Bronchial epithelial cell (primary cell): ENCODE results near the gene PTPRA. TPM values are rescaled to one million over a fixed set of nuclear protein-coding genes. Genes with fewer than 3 reads are reported as not detected.

Source experiments
- DNase-seq: peaks from one replicate; pipeline ENCODE4 v3.0.0-alpha.2; 2010; ENCODE audit warnings: low read depth
- FAIRE-seq: peaks from 2 replicates; lab custom pipeline; 2011; peaks lifted over from hg19 to GRCh38; lab: Jason Lieb, UNC
- H3K27me3 ChIP-seq: 2 replicates; pipeline ENCODE4 v1.5.1; 2011; ENCODE audit warnings: low read length; ENCODE audit not compliant: control insufficient read depth, insufficient read depth
- H3K36me3 ChIP-seq: 2 replicates; pipeline ENCODE4 v1.5.1; 2011; ENCODE audit warnings: low read length; ENCODE audit not compliant: control insufficient read depth, insufficient read depth
- H3K4me3 ChIP-seq: 2 replicates; pipeline ENCODE4 v1.5.1; 2011; ENCODE audit warnings: mild to moderate bottlenecking, low read depth, low read length, control low read depth
- CTCF ChIP-seq: IDR thresholded peaks from 2 replicates; pipeline ENCODE4 v1.5.1; 2011; ENCODE audit warnings: mild to moderate bottlenecking, moderate library complexity, low read length, control low read depth, inconsistent platforms; ENCODE audit not compliant: insufficient read depth, severe bottlenecking
- total RNA-seq: library from RNA; depleted of rRNA; stranded (reverse); fragments of >200 nt; gene quantifications from 2 replicates; pipeline ENCODE4 v1.2.1, GENCODE V29; 2014

The PTPRA gene
- total RNA-seq, 1 donor from 2014 or later, result 20.8 TPM

- FAIRE-seq (no peak), DNase-seq (no peak)
- Histone ChIP-seq H3K36me3 (peaks cover 15% of the 10 kb centered on the region), H3K27me3 (no peaks in the 10 kb centered on the region), H3K4me3 (no peak overlapping the region)
- no peak for TF ChIP-seq CTCF
Observed at GRCh38 chr20:2867081-2867864, 6.0 kb upstream of the PTPRA start.

GRCh38 chr20:2869381-2869780, 3.9 kb upstream of the PTPRA start:
- no peak for DNase-seq
- no peak for FAIRE-seq
- no peaks in the 10 kb centered on the region for H3K27me3 ChIP-seq
- H3K36me3 ChIP-seq, result peaks cover 8% of the 10 kb centered on the region
- H3K4me3 ChIP-seq, result no peak overlapping the region
- no peak for TF ChIP-seq CTCF

GRCh38 chr20:2871111-2871465, 2.2 kb upstream of the PTPRA start:
- FAIRE-seq, result no peak

GRCh38 chr20:2871661-2872458, 1.4 kb upstream of the PTPRA start:
- FAIRE-seq, result no peak
- DNase-seq, result no peak
- peak overlapping the region; percentile 61 for H3K4me3 ChIP-seq
- no peaks in the 10 kb centered on the region for H3K27me3 ChIP-seq
- TF ChIP-seq CTCF, result no peak
- no peaks in the 10 kb centered on the region for H3K36me3 ChIP-seq

More at GRCh38 chr20:2871111-2871465, 2.2 kb upstream of the PTPRA start:
- no peak for DNase-seq
- TF ChIP-seq CTCF, result no peak
- no peaks in the 10 kb centered on the region for H3K27me3 ChIP-seq
- H3K36me3 ChIP-seq, result peaks cover 1% of the 10 kb centered on the region
- H3K4me3 ChIP-seq, result no peak overlapping the region

- H3K27me3 ChIP-seq, result no peaks in the 10 kb centered on the region
- FAIRE-seq (no peak), DNase-seq (peak; percentile 43)
- peak; percentile 69 for TF ChIP-seq CTCF
- H3K36me3 ChIP-seq, result no peaks in the 10 kb centered on the region
- H3K4me3 ChIP-seq, result peak overlapping the region; percentile 61
Observed at GRCh38 chr20:2872459-2873009, 747 bp upstream of the PTPRA start.
